GM12878 (cell line): ENCODE data around the gene DCUN1D5. TPM values are rescaled to one million over a fixed set of nuclear protein-coding genes. Genes with fewer than 3 reads are reported as not detected.

Source experiments
- ATAC-seq: fragments of 200-7000 bp; cut with Tn5 transposase; 3 replicates; pipeline ENCODE4 v1.9.1; 2020; ENCODE audit warnings: mild to moderate bottlenecking, moderate library complexity
- BruUV-seq: library from RNA; stranded (reverse); fragments of 400-500 nt; replicated peaks from 2 replicates; lab custom pipeline; 2021; lab: Mats Ljungman, UMichigan
- CTCF ChIA-PET: fragments of 300-600 bp; sonication (Branson Sonifier 250); formaldehyde crosslinking; extraction: SDS; loops from one replicate; lab custom pipeline; 2021; ENCODE audit warnings: inconsistent platforms; lab: Yijun Ruan, JAX
- POLR2A ChIA-PET: fragments of 350-600 bp; formaldehyde crosslinking; extraction: SDS; loops from one replicate; lab custom pipeline; 2021; ENCODE audit warnings: inconsistent platforms; lab: Charles Lee
- RAD21 ChIA-PET: fragments of 300-600 bp; sonication (Branson Sonifier 250); formaldehyde crosslinking; loops from one replicate; lab custom pipeline; 2023; ENCODE audit warnings: antibody characterized with exemption; ENCODE audit not compliant: unreplicated experiment; lab: Charles Lee
- SMC1A ChIA-PET: fragments of 300-600 bp; sonication (Branson Sonifier 250); formaldehyde crosslinking; loops from one replicate; lab custom pipeline; 2023; ENCODE audit not compliant: unreplicated experiment, uncharacterized antibody; lab: Charles Lee
- DNase-seq: peaks from one replicate; pipeline ENCODE4 v3.0.0-alpha.2; 2011; ENCODE audit warnings: low read depth, low spot score
- FAIRE-seq: peaks from 3 replicates; lab custom pipeline; 2011; peaks lifted over from hg19 to GRCh38; lab: Jason Lieb, UNC
- H2AFZ ChIP-seq: 2 replicates; pipeline ENCODE4 v1.6.0; 2011; ENCODE audit warnings: low read depth, low read length, control low read depth; ENCODE audit not compliant: control insufficient read depth
- H3K27ac ChIP-seq: 2 replicates; pipeline ENCODE4 v1.5.1; 2011; ENCODE audit warnings: control low read depth; ENCODE audit not compliant: control insufficient read depth, insufficient read depth
- H3K27me3 ChIP-seq, 2 experiments: replicated peaks in 1 of 2; 2 replicates each; pipeline versions ENCODE4 v1.6.0 to v1.6.1; 2011; ENCODE audit warnings: low read length in 1 of 2; ENCODE audit not compliant: control insufficient read depth in 2 of 2, insufficient read depth in 2 of 2
- H3K36me3 ChIP-seq, 2 experiments: 2 replicates each; pipeline ENCODE4 v1.5.1; 2011; ENCODE audit warnings: low read length in 1 of 2; ENCODE audit not compliant: control insufficient read depth in 2 of 2, insufficient read depth in 2 of 2
- H3K4me1 ChIP-seq: 2 replicates; pipeline ENCODE4 v1.6.1; 2011; ENCODE audit warnings: mild to moderate bottlenecking, low read length, moderate library complexity, mixed read lengths; ENCODE audit not compliant: control insufficient read depth, insufficient read depth
- H3K4me2 ChIP-seq: 2 replicates; pipeline ENCODE4 v1.6.0; 2011; ENCODE audit warnings: control low read depth; ENCODE audit not compliant: control insufficient read depth, insufficient read depth
- H3K4me3 ChIP-seq: fragments of 200-600 bp; sonication (generic); 2 replicates; pipeline ENCODE4 v1.5.1; 2016
- H3K79me2 ChIP-seq: 2 replicates; pipeline ENCODE4 v1.6.0; 2011; ENCODE audit warnings: low read length; ENCODE audit not compliant: control insufficient read depth, insufficient read depth
- H3K9ac ChIP-seq: 2 replicates; pipeline ENCODE4 v1.8.0; 2011; ENCODE audit warnings: low read length, control low read depth, mixed read lengths; ENCODE audit not compliant: control insufficient read depth, insufficient read depth
- H3K9me3 ChIP-seq: replicated peaks from 3 replicates; pipeline ENCODE4 v1.5.1; 2011; ENCODE audit warnings: mild to moderate bottlenecking, low read length; ENCODE audit not compliant: control insufficient read depth, insufficient read depth
- H4K20me1 ChIP-seq: 2 replicates; pipeline ENCODE4 v1.6.0; 2011; ENCODE audit not compliant: control insufficient read depth, insufficient read depth
- CHD4 ChIP-seq: fragments of 200-600 bp; sonication (generic); IDR thresholded peaks from 2 replicates; pipeline ENCODE4 v1.6.1; 2016; ENCODE audit warnings: mild to moderate bottlenecking
- FOXM1 ChIP-seq: IDR thresholded peaks from 2 replicates; pipeline ENCODE4 v1.6.1; 2012; ENCODE audit warnings: low read depth, mild to moderate bottlenecking, inconsistent platforms, low read length, moderate library complexity
- GABPA ChIP-seq: IDR thresholded peaks from 2 replicates; pipeline ENCODE4 v1.6.1; 2014; ENCODE audit warnings: antibody characterized with exemption, low read depth, mild to moderate bottlenecking, inconsistent platforms
- GATAD2B ChIP-seq: fragments of 450-650 bp; conservative IDR thresholded peaks from 2 replicates; pipeline ENCODE4 v1.6.1; 2017; ENCODE audit warnings: low read depth, mild to moderate bottlenecking, moderate library complexity
- MXI1 ChIP-seq: fragments of 150-350 bp; IDR thresholded peaks from 2 replicates; pipeline ENCODE4 v1.6.1; 2011; ENCODE audit warnings: low read depth, mild to moderate bottlenecking, inconsistent platforms, low read length, improper control_type of control experiment
- NR2F1 ChIP-seq: fragments of 450-650 bp; conservative IDR thresholded peaks from 2 replicates; pipeline ENCODE4 v1.6.1; 2017; ENCODE audit warnings: mild to moderate bottlenecking
- SIN3A ChIP-seq: IDR thresholded peaks from 2 replicates; pipeline ENCODE4 v1.6.1; 2012; ENCODE audit warnings: low read depth, low read length, improper control_type of control experiment
- SMARCA5 ChIP-seq: fragments of 450-650 bp; IDR thresholded peaks from 2 replicates; pipeline ENCODE4 v1.6.1; 2017; ENCODE audit warnings: mild to moderate bottlenecking
- ZZZ3 ChIP-seq: IDR thresholded peaks from 2 replicates; pipeline ENCODE4 v1.6.1; 2011; ENCODE audit warnings: low read depth; ENCODE audit not compliant: control insufficient read depth, insufficient read length
- WGBS: methylation state at CpG from one replicate; pipeline ENCODE4 v1.1.6; 2016; ENCODE audit warnings: low lambda C conversion rate; ENCODE audit not compliant: insufficient replicate concordance, insufficient coverage; ENCODE audit errors: missing lambda C conversion rate; 5-methylcytosine and 5-hydroxymethylcytosine counted together
- in situ Hi-C: fragments of 300-500 bp; cut with MboI; formaldehyde crosslinking; loops from 9 replicates; pipeline ENCODE4 v1.14.3; 2018; ENCODE audit warnings: mixed read lengths
- intact Hi-C: fragments of 100-400 bp; cut with micrococcal nuclease; formaldehyde crosslinking; loops from one replicate; pipeline ENCODE4 v1.14.2; 2022; ENCODE audit not compliant: unreplicated experiment
- polyA plus RNA-seq, 11 experiments: library from polyadenylated mRNA; depleted of rRNA in 4 of 11; unstranded in 6 of 11; stranded (reverse) in 5 of 11; fragments of >200 nt; fragmentation: Nextera tagmentation in 4 of 11; fragmentation: Illumina TruSeq in 1 of 11; extraction: Ambion mirVana in 4 of 11; extraction: Trizol in 1 of 11; gene quantifications; 1 replicate in 1 of 11; 2 replicates in 10 of 11; pipeline versions ENCODE4 v1.2.1 to v1.2.3, GENCODE V29; 2011 to 2016; ENCODE audit warnings: inconsistent platforms in 2 of 11, missing spikeins in 2 of 11, low read depth in 1 of 11
- total RNA-seq, 4 experiments: library from RNA; depleted of rRNA in 3 of 4; stranded (reverse); fragments of >200 nt in 3 of 4; fragmentation: Illumina TruSeq in 1 of 4; extraction: Trizol in 1 of 4; gene quantifications; 2 replicates each; pipeline versions ENCODE4 v1.2.1 to v1.2.3, GENCODE V29; 2013 to 2021
- TF ChIP-seq, protein P1 (sequence below): fragments of 450-650 bp; IDR thresholded peaks from 2 replicates; pipeline ENCODE4 v1.6.1; 2014; ENCODE audit warnings: mild to moderate bottlenecking

The DCUN1D5 gene
- total and polyA plus RNA-seq, 10 of the 15 experiments (the other 5 are each of a cell fraction or from before 2014, with no cell fraction given) = 20.4 to 87.0 (median 60.6) TPM

DNA sequence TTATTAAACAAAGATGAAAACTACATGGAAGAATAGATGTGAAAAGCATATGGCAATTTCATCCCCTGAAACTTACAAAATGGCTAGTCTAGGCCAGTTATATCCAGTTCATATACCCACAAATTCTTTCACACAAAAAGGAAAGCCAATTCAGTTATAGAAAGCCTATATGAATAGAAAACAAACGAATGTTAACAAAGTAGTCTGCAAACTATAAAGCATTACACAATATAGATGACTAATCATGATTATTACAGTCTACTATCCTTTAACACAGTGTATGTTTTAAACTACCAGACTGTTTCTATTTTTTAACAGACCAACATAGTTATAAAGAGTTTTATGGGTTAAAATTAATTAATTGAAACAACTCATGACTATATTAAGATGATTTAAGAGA is 12.1 kb downstream of the DCUN1D5 start:
- no peak for ATAC-seq
- ChIA-PET SMC1A (interaction anchor here (2.0 kb wide), 1 partner anchor 10 kb away, joined by 6 read pairs; no protein-coding TSS in a partner anchor), RAD21 (no interaction called here), POLR2A (no interaction called here), CTCF (no interaction called here)
- in situ Hi-C loops = no loop called here
- Histone ChIP-seq H3K4me3 (no peak overlapping the region), H4K20me1 (no peaks in the 10 kb centered on the region), H3K36me3 (peaks cover 4 to 28% of the 10 kb centered on the region in 2 experiments), H3K4me2 (no peak overlapping the region), H3K79me2 (peaks cover 5% of the 10 kb centered on the region), H3K9ac (no peak overlapping the region), H3K4me1 (no peaks in the 10 kb centered on the region), H2AFZ (no peak overlapping the region), H3K27me3 (no peaks in the 10 kb centered on the region), H3K9me3 (no peaks in the 10 kb centered on the region), H3K27ac (no peak overlapping the region)
- TF ChIP-seq GABPA (no peak), FOXM1 (no peak), CHD4 (no peak), GATAD2B (no peak), SIN3A (no peak), MXI1 (no peak), ZZZ3 (no peak), NR2F1 (no peak), SMARCA5 (no peak)
- TF ChIP-seq, protein P1, sequence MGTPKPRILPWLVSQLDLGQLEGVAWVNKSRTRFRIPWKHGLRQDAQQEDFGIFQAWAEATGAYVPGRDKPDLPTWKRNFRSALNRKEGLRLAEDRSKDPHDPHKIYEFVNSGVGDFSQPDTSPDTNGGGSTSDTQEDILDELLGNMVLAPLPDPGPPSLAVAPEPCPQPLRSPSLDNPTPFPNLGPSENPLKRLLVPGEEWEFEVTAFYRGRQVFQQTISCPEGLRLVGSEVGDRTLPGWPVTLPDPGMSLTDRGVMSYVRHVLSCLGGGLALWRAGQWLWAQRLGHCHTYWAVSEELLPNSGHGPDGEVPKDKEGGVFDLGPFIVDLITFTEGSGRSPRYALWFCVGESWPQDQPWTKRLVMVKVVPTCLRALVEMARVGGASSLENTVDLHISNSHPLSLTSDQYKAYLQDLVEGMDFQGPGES = no peak
- intact Hi-C loops = no loop called here
- no TSS peak for BruUV-seq
- WGBS = 88% methylated on average over 1 of the region's 1 CpG
- no peak for DNase-seq
- FAIRE-seq = no peak
